ENCODE measurements around the gene EDARADD.

- TF ChIP-seq EZH2 (IDR thresholded peaks at IDR 0.05; ENCODE audit: low read length, unreplicated experiment) (no peak), CTCF (conservative IDR thresholded peaks at IDR 0.05; ENCODE audit: low read depth, low read length) (peak; percentile 60), EZH2phosphoT487 (IDR thresholded peaks at IDR 0.05; ENCODE audit: borderline replicate concordance, low read length) (no peak)
Observed at GRCh38 chr1:236489710-236490377, 95.8 kb downstream of the EDARADD start.

Data from PC-3 (cell line).